ENCODE data around the gene GPX5.

The GPX5 gene

DNA sequence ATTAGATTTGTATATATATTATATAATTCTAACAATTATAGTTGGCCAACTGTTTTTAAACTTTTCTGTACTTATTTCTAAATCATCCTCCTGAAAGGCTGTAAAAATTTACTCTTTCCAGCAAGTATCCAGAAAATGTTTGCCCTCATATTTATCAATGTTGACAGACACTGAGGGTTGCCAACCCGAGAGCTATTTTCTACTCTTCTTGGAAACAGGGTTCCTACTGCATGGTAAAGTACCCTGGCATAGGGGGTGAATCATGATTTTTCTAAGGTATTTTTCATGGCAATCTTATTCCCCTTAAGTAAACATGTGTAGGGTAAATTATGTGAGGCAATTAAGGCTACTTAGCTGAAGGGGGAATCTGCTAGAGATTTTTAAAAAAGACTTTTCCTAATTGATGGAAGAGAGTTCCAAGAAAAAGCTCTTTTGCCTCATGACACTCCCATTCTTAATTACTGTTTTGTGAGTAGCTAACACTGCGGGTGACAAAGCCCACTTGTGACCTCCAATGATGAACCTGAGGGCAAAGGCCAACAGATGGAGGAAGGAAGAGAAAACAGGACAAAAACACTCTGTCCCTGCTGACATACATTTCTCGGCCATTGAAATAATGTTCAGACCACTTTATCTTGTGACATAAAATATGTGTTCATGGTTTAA is 37.9 kb downstream of the GPX5 start:
- no peak for DNase-seq

DNA sequence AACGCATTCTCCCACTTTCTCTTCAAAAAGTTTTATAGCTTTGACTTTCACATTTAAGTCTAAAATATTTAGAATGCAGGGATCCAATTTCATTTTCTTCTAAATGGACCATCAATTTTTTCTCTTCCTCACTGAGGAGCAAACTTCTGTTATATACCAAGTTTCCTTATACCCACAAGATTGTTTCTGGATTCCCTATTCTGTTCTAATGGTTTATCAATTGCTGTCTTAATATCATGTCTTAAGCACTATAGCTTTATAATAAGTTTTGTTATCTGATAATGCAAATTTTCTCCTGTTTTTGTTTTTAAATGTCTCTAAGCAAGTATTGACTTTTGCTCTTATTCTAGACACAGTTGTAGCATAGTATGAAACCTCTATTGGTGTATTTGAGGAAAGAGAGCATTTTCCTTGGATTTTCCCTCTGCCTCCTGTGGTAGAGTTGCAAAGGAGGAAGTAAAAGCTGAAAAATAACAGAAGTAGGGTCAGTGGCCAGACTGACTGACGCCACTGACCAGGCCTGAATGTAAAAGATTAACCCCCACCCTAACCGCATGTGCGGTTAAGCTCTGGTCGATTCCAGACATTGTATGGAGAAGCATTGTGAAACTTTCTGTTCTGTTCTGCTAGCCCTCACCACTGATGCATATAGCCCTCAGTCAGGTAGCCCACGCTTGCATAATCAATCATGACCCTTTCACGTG is 40.3 kb downstream of the GPX5 start:
- DNase-seq: no peak

GRCh38 chr6:28566527-28567252 is 41.0 kb downstream of the GPX5 start:
- no peak for DNase-seq

GRCh38 chr6:28567506-28567905 is 41.8 kb downstream of the GPX5 start:
- DNase-seq: no peak

GRCh38 chr6:28568515-28569108 is 42.9 kb downstream of the GPX5 start:
- no peak for DNase-seq

DNA sequence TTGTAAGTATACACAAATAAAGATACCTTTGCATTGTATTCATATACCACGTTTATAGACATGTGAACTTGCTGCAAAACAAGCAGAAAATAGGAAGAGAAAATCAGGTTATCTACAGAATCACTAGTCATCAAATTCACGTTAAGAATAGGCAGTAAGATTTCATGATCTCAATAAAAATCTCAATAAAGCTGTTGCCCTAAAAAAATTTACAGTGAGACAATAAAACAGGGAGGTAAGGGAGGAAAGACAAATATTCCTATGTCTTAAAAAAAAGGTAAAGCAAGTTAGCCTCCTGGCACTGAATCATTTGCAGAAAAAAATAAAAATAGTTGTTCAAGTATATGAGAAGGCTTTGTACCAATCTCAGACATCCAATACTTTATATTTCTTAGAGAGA is 44.1 kb downstream of the GPX5 start:
- DNase-seq: no peak

GRCh38 chr6:28580475-28580874 is 54.8 kb downstream of the GPX5 start:
- DNase-seq: no peak

- DNase-seq: no peak
Measured at GRCh38 chr6:28583463-28583862, 57.8 kb downstream of the GPX5 start.
